ENCODE results near the gene NT5DC3.

The NT5DC3 gene

DNA sequence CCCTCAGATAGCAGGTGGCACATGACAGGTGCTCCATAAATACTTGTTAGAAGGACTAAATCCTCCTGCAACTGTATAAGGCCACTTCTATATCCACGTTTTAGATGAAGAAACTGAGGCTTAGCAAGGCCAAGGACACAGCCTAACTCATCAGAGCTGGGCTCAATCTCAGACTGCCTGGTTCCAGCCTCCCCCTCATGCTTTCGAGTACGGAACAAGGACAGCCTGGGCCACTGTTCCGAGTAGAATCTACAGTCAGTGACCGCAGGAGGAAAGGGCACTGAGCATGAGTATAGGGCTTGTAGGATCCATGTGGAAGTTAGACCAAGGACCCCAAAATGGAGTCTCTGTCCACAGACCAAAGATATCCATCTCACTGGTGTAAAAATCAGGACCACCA is 84.6 kb downstream of the NT5DC3 start:
- H3K36me3 Mint-ChIP-seq (ENCODE audit: low read depth) = no peaks in the 10 kb centered on the region

DNA sequence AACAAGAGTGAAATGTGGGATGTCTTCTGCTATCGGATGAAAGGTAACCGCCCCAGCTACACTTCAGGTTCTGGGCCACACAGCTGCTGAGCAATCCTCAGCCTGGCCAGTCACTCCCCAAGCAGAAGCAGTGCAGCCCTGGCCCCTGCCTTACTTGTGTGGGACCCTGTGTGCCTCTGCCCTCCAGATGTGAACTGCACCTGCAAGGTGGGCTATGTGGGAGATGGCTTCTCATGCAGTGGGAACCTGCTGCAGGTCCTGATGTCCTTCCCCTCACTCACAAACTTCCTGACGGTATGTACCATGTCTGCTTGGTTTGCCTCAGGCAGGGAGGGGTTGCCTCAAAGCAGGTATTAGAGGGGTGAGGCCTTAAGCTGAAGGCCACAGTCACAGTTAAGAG is 85.6 kb downstream of the NT5DC3 start:
- Mint-ChIP-seq H3K4me1 (ENCODE audit: low read depth) (no peaks in the 10 kb centered on the region), H3K36me3 (ENCODE audit: low read depth) (no peaks in the 10 kb centered on the region), H3K9me3 (no peaks in the 10 kb centered on the region), H3K27me3 (peaks cover 3% of the 10 kb centered on the region), H3K4me3 (no peak overlapping the region), H3K27ac (no peak overlapping the region)
- DNase-seq = no peak

More for the DNA sequence above, 84.6 kb downstream of the NT5DC3 start:
- Mint-ChIP-seq H3K27me3 (no peaks in the 10 kb centered on the region), H3K4me3 (no peak overlapping the region), H3K4me1 (ENCODE audit: low read depth) (no peaks in the 10 kb centered on the region), H3K27ac (no peak overlapping the region), H3K9me3 (no peaks in the 10 kb centered on the region)
- DNase-seq = no peak

DNA sequence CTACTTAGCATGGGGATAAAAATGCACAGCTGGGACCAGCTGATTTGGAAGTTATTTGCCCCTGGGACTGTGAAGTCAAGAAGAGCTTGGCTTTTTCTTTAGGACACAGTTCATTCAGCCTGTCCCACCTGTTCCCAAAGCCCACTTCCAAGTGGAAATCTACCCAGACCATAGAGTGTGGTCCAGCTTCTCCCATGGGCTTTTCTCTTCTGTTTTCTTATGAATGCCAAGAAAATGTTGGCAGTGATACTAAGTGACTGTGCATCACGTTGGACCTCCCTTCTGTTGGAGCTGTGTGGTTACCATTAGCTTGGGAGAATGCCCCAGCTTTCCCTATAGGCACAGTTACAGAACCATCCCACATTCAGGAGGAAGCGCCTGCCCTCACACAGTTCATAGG is 89.4 kb downstream of the NT5DC3 start:
- H3K9me3 Mint-ChIP-seq = no peaks in the 10 kb centered on the region
- no peaks in the 10 kb centered on the region for H3K4me1 Mint-ChIP-seq (ENCODE audit: low read depth)
- no peak overlapping the region for H3K4me3 Mint-ChIP-seq
- no peaks in the 10 kb centered on the region for H3K36me3 Mint-ChIP-seq (ENCODE audit: low read depth)
- DNase-seq = no peak
- H3K27ac Mint-ChIP-seq = no peak overlapping the region
- peaks cover 10% of the 10 kb centered on the region for H3K27me3 Mint-ChIP-seq

DNA sequence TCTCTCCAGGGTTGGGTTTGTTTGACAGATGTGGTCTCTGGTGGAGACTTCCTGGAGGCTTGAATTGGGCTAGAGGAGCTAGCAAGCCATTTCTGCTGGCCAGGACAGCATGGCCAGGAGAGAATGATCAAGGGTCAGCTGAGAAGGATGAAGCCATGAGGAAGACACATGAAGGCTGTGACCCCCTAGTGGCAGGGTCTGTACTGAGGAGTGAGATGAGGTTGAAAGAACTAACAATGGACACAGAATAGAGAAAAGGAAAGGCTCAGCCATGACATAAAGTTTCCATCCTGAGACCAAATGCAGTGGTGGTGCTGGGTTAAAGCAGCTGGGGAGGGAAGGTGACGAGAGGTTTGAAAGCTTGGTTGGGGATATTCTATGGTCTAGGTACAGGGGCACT is 89.9 kb downstream of the NT5DC3 start:
- H3K4me3 Mint-ChIP-seq = no peak overlapping the region
- peaks cover 10% of the 10 kb centered on the region for H3K27me3 Mint-ChIP-seq
- H3K9me3 Mint-ChIP-seq = no peaks in the 10 kb centered on the region
- DNase-seq = no peak
- H3K4me1 Mint-ChIP-seq (ENCODE audit: low read depth) = no peaks in the 10 kb centered on the region
- H3K36me3 Mint-ChIP-seq (ENCODE audit: low read depth) = no peaks in the 10 kb centered on the region
- H3K27ac Mint-ChIP-seq = no peak overlapping the region

DNA sequence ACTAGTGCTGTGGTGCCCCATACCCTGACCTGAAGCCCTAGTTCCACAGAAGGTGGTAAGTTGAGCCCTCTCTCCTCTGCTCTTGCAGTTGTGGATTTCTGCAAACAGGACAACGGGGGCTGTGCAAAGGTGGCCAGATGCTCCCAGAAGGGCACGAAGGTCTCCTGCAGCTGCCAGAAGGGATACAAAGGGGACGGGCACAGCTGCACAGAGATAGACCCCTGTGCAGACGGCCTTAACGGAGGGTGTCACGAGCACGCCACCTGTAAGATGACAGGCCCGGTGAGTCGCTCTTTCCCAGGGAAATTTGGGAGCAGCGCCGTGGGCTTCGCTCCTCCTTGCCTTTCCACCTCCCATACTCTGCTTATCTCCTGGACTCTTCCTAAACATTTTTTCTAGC is 92.2 kb downstream of the NT5DC3 start:
- H3K9me3 Mint-ChIP-seq = no peaks in the 10 kb centered on the region
- H3K36me3 Mint-ChIP-seq (ENCODE audit: low read depth) = no peaks in the 10 kb centered on the region
- DNase-seq = no peak
- H3K4me3 Mint-ChIP-seq = no peak overlapping the region
- H3K4me1 Mint-ChIP-seq (ENCODE audit: low read depth) = no peaks in the 10 kb centered on the region
- peaks cover 10% of the 10 kb centered on the region for H3K27me3 Mint-ChIP-seq
- H3K27ac Mint-ChIP-seq = no peak overlapping the region

DNA sequence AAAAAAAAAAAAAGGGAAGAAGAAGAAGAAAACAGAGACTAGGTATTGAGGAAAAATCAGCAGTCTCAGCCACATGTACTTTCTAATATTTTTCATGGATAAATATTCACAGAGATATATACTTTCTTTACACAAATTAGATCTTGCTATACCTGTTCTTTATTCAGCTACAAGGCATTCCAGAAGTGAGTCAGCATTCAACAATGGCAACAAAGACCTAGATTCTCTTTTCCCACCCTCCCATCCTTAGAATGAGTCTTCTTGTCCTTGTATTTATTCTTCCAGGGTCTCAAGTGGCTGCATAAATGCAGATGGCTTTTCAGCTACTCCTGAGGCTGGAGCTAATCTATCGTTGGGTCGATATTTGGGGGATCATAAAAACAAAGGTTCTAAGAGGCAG is 93.0 kb downstream of the NT5DC3 start:
- DNase-seq = no peak
- Mint-ChIP-seq H3K4me1 (ENCODE audit: low read depth) (no peaks in the 10 kb centered on the region), H3K4me3 (no peak overlapping the region), H3K27me3 (peaks cover 14% of the 10 kb centered on the region), H3K27ac (no peak overlapping the region), H3K36me3 (ENCODE audit: low read depth) (no peaks in the 10 kb centered on the region), H3K9me3 (no peaks in the 10 kb centered on the region)

DNA sequence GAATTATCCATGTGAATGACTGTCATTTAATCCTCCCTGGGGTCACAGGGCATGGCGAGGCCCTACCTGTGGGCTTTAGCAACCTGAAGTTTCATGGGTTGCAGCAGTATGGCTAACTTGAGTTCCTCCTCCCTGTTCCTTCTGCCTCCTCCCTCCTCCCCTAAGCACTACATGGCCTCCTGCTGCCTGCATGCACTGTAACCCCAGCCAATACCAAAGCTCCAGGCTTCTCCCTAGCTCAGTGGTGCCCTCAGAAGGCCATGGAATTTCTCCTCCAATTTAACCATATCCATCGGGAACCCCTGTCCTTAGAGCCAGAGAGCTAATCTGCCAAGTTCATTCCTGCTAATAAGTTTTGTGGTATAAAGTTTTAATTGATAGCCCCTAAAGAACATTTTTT is 95.1 kb downstream of the NT5DC3 start:
- Mint-ChIP-seq H3K27ac (no peak overlapping the region), H3K9me3 (no peaks in the 10 kb centered on the region), H3K36me3 (ENCODE audit: low read depth) (no peaks in the 10 kb centered on the region), H3K27me3 (peaks cover 18% of the 10 kb centered on the region), H3K4me1 (ENCODE audit: low read depth) (no peaks in the 10 kb centered on the region), H3K4me3 (no peak overlapping the region)
- DNase-seq = no peak

DNA sequence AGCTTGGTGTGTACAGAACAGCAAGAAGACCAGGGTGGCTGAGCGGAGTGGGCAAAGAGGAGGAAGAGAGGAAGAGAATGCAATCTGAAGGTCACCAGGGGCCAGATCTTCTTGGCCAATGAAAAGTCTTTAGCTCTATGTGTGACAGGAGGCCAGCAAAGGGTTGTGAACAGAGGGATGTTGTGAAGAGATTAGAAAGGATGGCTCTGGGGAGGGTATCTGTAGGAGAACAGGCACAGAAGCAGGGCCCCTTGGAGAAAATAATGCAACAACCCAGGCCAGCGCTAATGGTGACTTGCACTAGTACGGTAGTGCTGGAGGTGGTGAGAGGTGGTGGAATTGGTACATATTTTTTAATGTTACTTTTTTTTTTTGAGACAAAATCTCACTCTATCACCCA is 97.2 kb downstream of the NT5DC3 start:
- H3K9me3 Mint-ChIP-seq = no peaks in the 10 kb centered on the region
- H3K27ac Mint-ChIP-seq = no peak overlapping the region
- no peak overlapping the region for H3K4me3 Mint-ChIP-seq
- DNase-seq = no peak
- H3K4me1 Mint-ChIP-seq (ENCODE audit: low read depth) = no peaks in the 10 kb centered on the region
- no peaks in the 10 kb centered on the region for H3K36me3 Mint-ChIP-seq (ENCODE audit: low read depth)
- H3K27me3 Mint-ChIP-seq = peaks cover 10% of the 10 kb centered on the region

DNA sequence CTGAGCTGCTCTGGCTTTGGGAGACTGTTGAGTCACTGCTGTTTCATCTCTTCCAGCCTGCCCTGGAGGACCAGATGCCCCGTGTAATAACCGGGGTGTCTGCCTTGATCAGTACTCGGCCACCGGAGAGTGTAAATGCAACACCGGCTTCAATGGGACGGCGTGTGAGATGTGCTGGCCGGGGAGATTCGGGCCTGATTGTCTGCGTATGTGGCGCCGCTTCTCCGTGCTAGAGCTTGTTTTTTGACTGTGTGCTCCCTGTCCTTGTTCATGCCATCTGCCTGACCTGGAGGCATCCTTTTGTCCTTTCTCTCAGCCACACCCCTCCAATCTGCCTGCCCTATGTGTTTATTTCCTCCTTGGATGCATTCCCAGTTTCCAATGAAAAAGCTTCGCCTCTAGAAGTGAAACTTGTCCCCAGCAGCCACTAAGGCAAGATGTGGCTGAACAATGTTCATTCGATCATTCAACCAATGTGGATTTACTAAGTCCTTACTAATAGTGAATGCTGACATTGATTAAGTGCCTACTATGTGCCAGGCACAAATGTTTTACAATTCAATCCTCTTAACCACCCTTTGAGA is 98.6 kb downstream of the NT5DC3 start:
- Mint-ChIP-seq H3K4me3 (no peak overlapping the region), H3K9me3 (no peaks in the 10 kb centered on the region), H3K27ac (no peak overlapping the region), H3K4me1 (ENCODE audit: low read depth) (no peaks in the 10 kb centered on the region), H3K27me3 (peaks cover 10% of the 10 kb centered on the region), H3K36me3 (ENCODE audit: low read depth) (no peaks in the 10 kb centered on the region)
- DNase-seq = no peak

DNA sequence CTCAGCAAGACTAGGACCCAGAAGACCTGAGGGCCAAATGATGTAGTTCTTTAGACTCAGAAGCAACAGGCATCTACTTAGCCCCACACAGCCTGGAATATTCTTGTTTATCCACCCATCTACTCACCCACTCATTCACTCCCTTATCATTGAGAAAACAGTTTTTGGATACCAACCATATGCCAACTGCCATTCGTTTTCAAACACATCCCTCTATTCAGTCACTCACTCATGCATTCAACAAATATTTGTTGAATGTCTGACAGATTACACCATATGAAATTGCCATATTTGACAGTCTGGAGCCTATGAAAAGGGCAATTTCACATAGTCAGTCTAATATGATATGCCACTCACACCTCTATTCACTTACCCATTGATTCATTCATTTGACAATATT is 103.2 kb downstream of the NT5DC3 start:
- Mint-ChIP-seq H3K27me3 (peaks cover 5% of the 10 kb centered on the region), H3K9me3 (no peaks in the 10 kb centered on the region), H3K36me3 (ENCODE audit: low read depth) (no peaks in the 10 kb centered on the region), H3K27ac (no peak overlapping the region), H3K4me3 (no peak overlapping the region), H3K4me1 (ENCODE audit: low read depth) (no peaks in the 10 kb centered on the region)
- DNase-seq = no peak

DNA sequence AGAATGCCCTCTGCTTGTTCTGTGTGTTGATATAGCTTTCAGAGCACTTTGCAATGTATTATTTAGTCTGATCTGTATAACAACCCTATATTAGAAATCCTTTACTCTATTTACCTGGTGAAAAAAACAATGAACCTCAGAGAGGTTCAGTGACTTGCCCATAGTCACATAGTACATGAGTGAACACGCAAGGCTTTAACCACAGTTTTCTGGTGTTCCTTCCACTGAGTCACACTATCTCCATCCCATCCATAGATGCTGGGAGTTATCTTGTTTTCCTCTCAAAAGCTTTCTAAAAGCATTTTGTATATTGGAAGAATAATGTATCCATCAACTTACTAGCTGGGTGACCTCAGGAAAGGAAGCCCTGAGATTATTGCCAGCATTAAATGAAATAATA is 104.5 kb downstream of the NT5DC3 start:
- H3K27ac Mint-ChIP-seq = no peak overlapping the region
- DNase-seq = no peak
- no peak overlapping the region for H3K4me3 Mint-ChIP-seq
- H3K36me3 Mint-ChIP-seq (ENCODE audit: low read depth) = no peaks in the 10 kb centered on the region
- H3K4me1 Mint-ChIP-seq (ENCODE audit: low read depth) = no peaks in the 10 kb centered on the region
- peaks cover 4% of the 10 kb centered on the region for H3K27me3 Mint-ChIP-seq
- peaks cover 2% of the 10 kb centered on the region for H3K9me3 Mint-ChIP-seq

DNA sequence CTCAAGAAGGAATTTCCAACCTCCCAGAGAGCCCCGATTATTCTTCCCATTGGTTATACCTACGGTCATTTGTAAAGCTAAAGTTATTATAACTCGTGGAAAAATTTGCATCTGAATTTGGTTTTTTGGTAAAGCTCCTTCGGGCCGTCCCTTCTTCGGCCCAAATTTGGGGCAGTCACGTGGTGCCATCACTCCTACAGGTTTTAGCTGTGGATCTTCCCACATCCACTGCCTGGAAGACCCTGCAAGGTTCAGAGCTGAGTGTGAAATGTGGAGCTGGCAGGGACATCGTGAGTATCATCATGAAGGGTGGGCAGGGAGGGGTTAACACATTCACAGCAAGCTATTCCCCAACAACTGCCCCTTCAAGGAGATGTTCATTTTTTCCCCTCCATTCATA is 105.7 kb downstream of the NT5DC3 start:
- Mint-ChIP-seq H3K27ac (no peak overlapping the region), H3K4me1 (ENCODE audit: low read depth) (no peaks in the 10 kb centered on the region), H3K4me3 (no peak overlapping the region), H3K27me3 (peaks cover 6% of the 10 kb centered on the region), H3K9me3 (peaks cover 8% of the 10 kb centered on the region), H3K36me3 (ENCODE audit: low read depth) (no peaks in the 10 kb centered on the region)
- DNase-seq = no peak

DNA sequence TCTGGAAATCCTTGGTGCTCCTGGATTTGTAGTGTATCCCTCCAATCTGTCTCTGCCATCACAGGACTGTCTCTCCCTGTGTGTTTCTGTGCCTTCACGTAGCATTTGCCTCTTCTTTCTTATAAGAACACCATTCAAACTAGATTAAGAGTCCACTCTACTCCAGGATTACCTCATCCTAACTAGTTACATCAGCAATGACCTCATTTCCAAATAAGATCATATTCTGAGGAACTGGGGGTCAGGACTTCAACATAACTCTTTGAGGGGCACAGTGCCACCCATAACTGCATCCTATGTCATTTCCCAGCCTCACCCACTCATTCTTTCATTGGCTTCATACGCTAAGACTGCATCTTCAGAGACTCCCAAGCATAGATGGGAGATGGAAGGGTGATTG is 106.2 kb downstream of the NT5DC3 start:
- Mint-ChIP-seq H3K36me3 (ENCODE audit: low read depth) (no peaks in the 10 kb centered on the region), H3K4me1 (ENCODE audit: low read depth) (no peaks in the 10 kb centered on the region), H3K27ac (no peak overlapping the region), H3K27me3 (peaks cover 6% of the 10 kb centered on the region), H3K4me3 (no peak overlapping the region), H3K9me3 (peaks cover 8% of the 10 kb centered on the region)
- no peak for DNase-seq

DNA sequence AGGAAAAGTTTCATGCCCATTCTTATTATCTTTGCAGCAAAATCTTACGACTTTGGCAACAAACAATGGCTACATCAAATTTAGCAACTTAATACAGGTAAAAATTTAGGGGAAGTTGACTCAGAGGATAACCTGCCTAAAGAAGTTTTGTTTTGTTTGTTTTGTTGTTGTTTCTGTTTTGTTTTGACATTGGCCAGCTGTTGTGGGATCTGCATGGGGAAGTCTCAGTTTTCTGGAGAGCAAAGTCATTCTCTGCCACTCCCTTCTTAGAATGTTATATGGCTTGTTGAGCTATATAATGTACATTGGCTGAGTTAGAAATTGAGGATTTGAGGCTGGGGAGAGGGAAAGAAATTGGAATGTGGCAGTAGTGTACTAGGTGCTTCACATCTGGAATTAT is 109.5 kb downstream of the NT5DC3 start:
- Mint-ChIP-seq H3K9me3 (peaks cover 8% of the 10 kb centered on the region), H3K4me1 (ENCODE audit: low read depth) (no peaks in the 10 kb centered on the region), H3K4me3 (no peak overlapping the region), H3K27me3 (peaks cover 4% of the 10 kb centered on the region), H3K36me3 (ENCODE audit: low read depth) (no peaks in the 10 kb centered on the region), H3K27ac (no peak overlapping the region)
- DNase-seq = no peak

DNA sequence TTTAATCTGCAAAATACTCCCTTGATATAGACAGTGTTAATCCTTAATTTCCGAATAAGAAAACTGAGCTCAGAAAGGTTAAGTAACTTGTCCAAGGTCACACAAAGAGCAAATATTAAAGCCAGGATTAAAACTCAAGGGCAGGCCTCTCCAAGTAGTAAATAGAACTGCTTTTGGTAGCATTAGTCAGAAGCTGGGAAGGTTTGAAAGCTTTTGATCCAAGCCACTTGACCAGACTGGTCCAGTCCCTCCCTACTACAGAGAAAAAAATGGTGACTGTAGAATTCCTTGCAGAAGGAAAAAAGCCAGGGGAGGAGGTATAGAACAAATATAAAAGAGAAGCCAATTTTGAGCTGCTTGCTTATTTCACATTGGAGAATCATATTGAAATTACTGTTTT is 111.5 kb downstream of the NT5DC3 start:
- Mint-ChIP-seq H3K9me3 (peaks cover 8% of the 10 kb centered on the region), H3K4me1 (ENCODE audit: low read depth) (no peaks in the 10 kb centered on the region), H3K27ac (no peak overlapping the region), H3K27me3 (peaks cover 4% of the 10 kb centered on the region), H3K36me3 (ENCODE audit: low read depth) (no peaks in the 10 kb centered on the region), H3K4me3 (no peak overlapping the region)
- DNase-seq = no peak

DNA sequence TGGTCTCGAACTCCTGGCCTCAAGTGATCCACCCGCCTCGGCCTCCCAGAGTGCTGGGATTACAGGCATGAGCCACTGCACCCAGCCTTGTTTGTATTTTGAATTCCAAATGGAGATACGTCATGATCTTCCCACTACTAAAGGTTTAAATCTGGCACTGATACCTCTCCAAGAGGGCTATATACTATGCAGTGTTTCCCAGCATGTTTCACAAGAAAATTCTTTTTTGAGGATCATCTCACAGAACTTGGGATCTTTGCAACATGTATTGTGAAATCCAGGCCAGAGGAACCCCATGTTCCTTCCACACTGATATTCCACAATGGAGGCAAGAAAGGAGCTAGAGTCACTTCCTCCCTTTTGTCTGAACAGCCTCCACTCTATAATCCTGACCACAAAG is 112.7 kb downstream of the NT5DC3 start:
- Mint-ChIP-seq H3K4me3 (no peak overlapping the region), H3K27ac (no peak overlapping the region), H3K27me3 (peaks cover 4% of the 10 kb centered on the region)

More for the DNA sequence above, 112.7 kb downstream of the NT5DC3 start:
- Mint-ChIP-seq H3K4me1 (ENCODE audit: low read depth) (no peaks in the 10 kb centered on the region), H3K36me3 (ENCODE audit: low read depth) (no peaks in the 10 kb centered on the region), H3K9me3 (peaks cover 8% of the 10 kb centered on the region)
- no peak for DNase-seq
